Loucy (cell line): Measurements from ENCODE around the gene PDLIM7.

Source experiments
- H2AFZ ChIP-seq: fragments of 200-600 bp; sonication (generic); 2 replicates; pipeline ENCODE4 v1.6.0; 2016; ENCODE audit warnings: antibody characterized with exemption, mild to moderate bottlenecking, low read length, moderate library complexity
- H3F3A ChIP-seq: fragments of 200-600 bp; 2 replicates; pipeline ENCODE4 v1.6.0; 2016; ENCODE audit warnings: antibody characterized with exemption, low read depth, mild to moderate bottlenecking
- H3K27me3 ChIP-seq: fragments of 200-600 bp; sonication (generic); 2 replicates; pipeline ENCODE4 v1.6.1; 2014; ENCODE audit warnings: low read length, mild to moderate bottlenecking; ENCODE audit not compliant: insufficient read depth, poor library complexity, severe bottlenecking
- H3K36me3 ChIP-seq: fragments of 200-600 bp; sonication (generic); 2 replicates; pipeline ENCODE4 v1.6.1; 2016; ENCODE audit warnings: low read length; ENCODE audit not compliant: insufficient read depth
- H3K4me1 ChIP-seq: fragments of 200-600 bp; sonication (generic); 2 replicates; pipeline ENCODE4 v1.5.1; 2014; ENCODE audit warnings: low read length, mild to moderate bottlenecking; ENCODE audit not compliant: insufficient read depth, poor library complexity, severe bottlenecking
- H3K4me2 ChIP-seq: fragments of 200-600 bp; sonication (generic); 2 replicates; pipeline ENCODE4 v1.6.0; 2014; ENCODE audit warnings: antibody characterized with exemption, low read length, low read depth, mild to moderate bottlenecking; ENCODE audit not compliant: poor library complexity, severe bottlenecking
- H3K4me3 ChIP-seq: fragments of 200-600 bp; sonication (generic); 2 replicates; pipeline ENCODE4 v1.5.1; 2014; ENCODE audit warnings: low read length, mild to moderate bottlenecking, mixed read lengths; ENCODE audit not compliant: poor library complexity, severe bottlenecking
- H3K79me2 ChIP-seq: fragments of 200-600 bp; sonication (generic); 2 replicates; pipeline ENCODE4 v1.6.1; 2014; ENCODE audit warnings: low read length; ENCODE audit not compliant: insufficient read depth
- H3K9ac ChIP-seq: fragments of 200-600 bp; sonication (generic); 2 replicates; pipeline ENCODE4 v1.6.0; 2014; ENCODE audit warnings: mild to moderate bottlenecking, low read depth, low read length, moderate library complexity; ENCODE audit not compliant: poor library complexity, severe bottlenecking
- H3K9me2 ChIP-seq: fragments of 200-600 bp; sonication (generic); replicated peaks from 2 replicates; pipeline ENCODE4 v1.6.1; 2016; ENCODE audit warnings: low read depth, low read length, mixed read lengths
- H3K9me3 ChIP-seq: fragments of 200-600 bp; sonication (generic); 2 replicates; pipeline ENCODE4 v1.6.1; 2014; ENCODE audit warnings: mild to moderate bottlenecking, antibody characterized with exemption, low read length, low read depth; ENCODE audit not compliant: insufficient read depth
- H4K20me1 ChIP-seq: fragments of 200-600 bp; sonication (generic); 2 replicates; pipeline ENCODE4 v1.6.0; 2014; ENCODE audit warnings: antibody characterized with exemption, low read length, mild to moderate bottlenecking; ENCODE audit not compliant: insufficient read depth, poor library complexity, severe bottlenecking
- EZH2phosphoT487 ChIP-seq: fragments of 200-600 bp; IDR thresholded peaks from 2 replicates; pipeline ENCODE4 v1.6.1; 2018; ENCODE audit warnings: antibody characterized with exemption, mild to moderate bottlenecking, moderate library complexity, borderline replicate concordance
- TF ChIP-seq, protein P1 (sequence below): fragments of 200-600 bp; sonication (generic); conservative IDR thresholded peaks from 2 replicates; pipeline ENCODE4 v1.5.1; 2014; ENCODE audit warnings: mild to moderate bottlenecking, antibody characterized with exemption, low read length

PDLIM7 gene

DNA sequence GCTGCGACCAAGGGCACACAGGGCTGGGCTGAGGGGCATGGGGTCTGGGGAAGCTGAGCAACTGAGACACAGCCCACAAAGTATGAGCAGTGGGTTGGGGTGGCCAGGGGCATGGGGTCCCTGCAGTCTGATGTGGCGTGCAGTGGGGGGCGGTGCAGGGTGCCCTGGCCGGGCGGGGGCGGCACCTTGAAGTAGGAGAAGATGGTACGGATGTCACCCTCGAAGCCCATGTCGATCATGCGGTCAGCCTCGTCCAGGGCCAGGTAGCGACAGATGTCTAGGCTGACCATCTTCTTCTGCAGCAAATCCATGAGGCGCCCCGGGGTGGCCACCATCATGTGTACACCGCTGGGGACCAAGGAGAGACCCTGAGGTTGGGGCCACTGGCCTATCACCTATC lies 16.1 kb upstream of the PDLIM7 start:
- H3K4me1 ChIP-seq = peaks cover 10% of the 10 kb centered on the region
- no peaks in the 10 kb centered on the region for H3K9me3 ChIP-seq
- H2AFZ ChIP-seq = no peak overlapping the region
- no peak overlapping the region for H3K4me3 ChIP-seq
- no peaks in the 10 kb centered on the region for H3K27me3 ChIP-seq
- H3K4me2 ChIP-seq = peak overlapping the region; percentile 20
- no peak overlapping the region for H3K9ac ChIP-seq
- TF ChIP-seq EZH2phosphoT487 = no peak
- TF ChIP-seq, protein P1, sequence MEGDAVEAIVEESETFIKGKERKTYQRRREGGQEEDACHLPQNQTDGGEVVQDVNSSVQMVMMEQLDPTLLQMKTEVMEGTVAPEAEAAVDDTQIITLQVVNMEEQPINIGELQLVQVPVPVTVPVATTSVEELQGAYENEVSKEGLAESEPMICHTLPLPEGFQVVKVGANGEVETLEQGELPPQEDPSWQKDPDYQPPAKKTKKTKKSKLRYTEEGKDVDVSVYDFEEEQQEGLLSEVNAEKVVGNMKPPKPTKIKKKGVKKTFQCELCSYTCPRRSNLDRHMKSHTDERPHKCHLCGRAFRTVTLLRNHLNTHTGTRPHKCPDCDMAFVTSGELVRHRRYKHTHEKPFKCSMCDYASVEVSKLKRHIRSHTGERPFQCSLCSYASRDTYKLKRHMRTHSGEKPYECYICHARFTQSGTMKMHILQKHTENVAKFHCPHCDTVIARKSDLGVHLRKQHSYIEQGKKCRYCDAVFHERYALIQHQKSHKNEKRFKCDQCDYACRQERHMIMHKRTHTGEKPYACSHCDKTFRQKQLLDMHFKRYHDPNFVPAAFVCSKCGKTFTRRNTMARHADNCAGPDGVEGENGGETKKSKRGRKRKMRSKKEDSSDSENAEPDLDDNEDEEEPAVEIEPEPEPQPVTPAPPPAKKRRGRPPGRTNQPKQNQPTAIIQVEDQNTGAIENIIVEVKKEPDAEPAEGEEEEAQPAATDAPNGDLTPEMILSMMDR = no peak
- no peaks in the 10 kb centered on the region for H3F3A ChIP-seq
- H3K36me3 ChIP-seq = no peaks in the 10 kb centered on the region; the same call in 1 of the 2 replicates
- H3K9me2 ChIP-seq = no peaks in the 10 kb centered on the region
- peaks cover 41% of the 10 kb centered on the region; the same call in 1 of the 2 replicates for H3K79me2 ChIP-seq
- peaks cover 11% of the 10 kb centered on the region for H4K20me1 ChIP-seq

DNA sequence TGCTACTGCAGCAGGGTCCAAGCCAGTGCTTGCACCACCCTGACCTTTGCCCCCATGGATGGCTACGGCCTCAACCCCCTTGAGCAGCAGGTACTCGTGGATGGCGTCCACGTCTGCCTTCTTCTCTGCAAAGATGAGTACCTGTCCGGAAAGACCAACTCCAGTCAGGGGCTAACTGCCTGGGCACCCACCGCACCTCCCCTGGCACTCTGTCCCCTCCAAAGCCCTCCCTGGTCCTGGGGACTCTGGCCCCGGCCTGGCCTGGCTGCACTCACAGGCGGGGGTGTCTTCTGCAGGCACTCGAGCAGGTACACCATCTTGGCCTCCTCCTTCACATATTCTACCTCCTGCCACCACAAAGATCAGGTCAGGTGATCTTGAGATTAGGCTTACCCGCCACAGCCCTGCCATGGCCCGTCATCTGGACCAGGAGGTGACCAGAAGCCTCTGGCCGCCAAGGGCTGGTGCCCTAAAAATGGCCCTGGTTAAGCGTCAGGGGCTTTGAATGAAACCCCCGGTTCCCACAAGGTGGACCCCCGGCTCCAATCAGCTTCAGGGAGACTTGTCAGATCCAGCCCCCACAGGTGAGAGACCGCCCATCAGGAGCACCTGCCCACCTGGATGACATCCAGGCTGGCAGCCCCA lies 15.5 kb upstream of the PDLIM7 start:
- peaks cover 41% of the 10 kb centered on the region; the same call in 1 of the 2 replicates for H3K79me2 ChIP-seq

DNA sequence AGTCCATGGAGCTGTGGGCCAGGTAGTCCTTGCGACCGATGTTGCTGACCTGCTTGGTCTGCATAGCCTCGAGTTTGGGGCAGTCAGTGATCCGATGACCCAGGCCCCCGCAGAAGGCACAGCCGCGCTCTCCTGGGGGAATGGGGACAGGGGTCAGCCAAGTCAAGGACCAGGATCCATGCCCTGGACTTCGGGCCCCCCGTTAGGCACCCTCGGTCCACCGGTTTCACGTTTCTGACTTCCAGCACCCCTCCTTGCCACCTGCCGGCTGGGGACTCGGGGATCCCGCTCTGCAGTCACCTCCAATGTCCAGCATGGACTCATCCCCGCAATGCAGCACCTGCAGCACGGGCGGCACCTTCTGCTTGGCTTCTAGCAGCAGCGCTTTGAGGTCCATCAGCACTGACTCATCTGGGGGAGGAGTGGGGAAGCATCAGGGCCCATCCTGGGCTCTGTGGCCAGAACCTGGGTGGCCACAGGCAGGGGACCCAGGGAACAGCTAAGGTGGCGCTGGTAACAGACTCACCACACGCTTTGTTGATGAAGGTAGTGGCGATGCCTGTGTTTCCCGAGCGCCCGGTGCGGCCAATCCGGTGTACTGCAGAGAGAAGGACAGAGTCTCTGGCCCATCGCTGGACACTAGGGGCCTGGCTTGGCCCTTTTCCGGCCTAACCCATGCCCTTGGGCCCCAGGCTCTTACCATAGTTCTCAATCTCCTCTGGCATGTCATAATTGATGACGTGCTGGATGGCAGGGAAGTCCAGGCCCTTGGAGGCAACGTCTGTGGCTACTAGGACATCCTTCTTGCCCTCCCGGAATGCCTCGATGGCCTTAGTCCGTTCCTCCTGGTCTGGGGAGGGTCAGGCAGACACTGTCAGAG lies 14.6 kb upstream of the PDLIM7 start:
- peaks cover 11% of the 10 kb centered on the region for H4K20me1 ChIP-seq
- H3K4me3 ChIP-seq = no peak overlapping the region
- H2AFZ ChIP-seq = no peak overlapping the region
- no peak overlapping the region for H3K4me2 ChIP-seq
- no peaks in the 10 kb centered on the region for H3F3A ChIP-seq
- H3K79me2 ChIP-seq = peaks cover 41% of the 10 kb centered on the region; the same call in 1 of the 2 replicates
- no peaks in the 10 kb centered on the region for H3K9me2 ChIP-seq
- peaks cover 13% of the 10 kb centered on the region for H3K4me1 ChIP-seq
- no peaks in the 10 kb centered on the region; the same call in 1 of the 2 replicates for H3K36me3 ChIP-seq
- no peak for TF ChIP-seq EZH2phosphoT487
- TF ChIP-seq, protein P1 = no peak
- no peaks in the 10 kb centered on the region for H3K9me3 ChIP-seq
- no peaks in the 10 kb centered on the region for H3K27me3 ChIP-seq
- no peak overlapping the region for H3K9ac ChIP-seq

More for the DNA sequence above, 15.5 kb upstream of the PDLIM7 start:
- H4K20me1 ChIP-seq = peaks cover 11% of the 10 kb centered on the region
- peaks cover 13% of the 10 kb centered on the region for H3K4me1 ChIP-seq
- no peaks in the 10 kb centered on the region for H3F3A ChIP-seq
- no peaks in the 10 kb centered on the region; the same call in 1 of the 2 replicates for H3K36me3 ChIP-seq
- H3K4me2 ChIP-seq = no peak overlapping the region
- no peak overlapping the region for H2AFZ ChIP-seq
- no peak overlapping the region for H3K9ac ChIP-seq
- H3K27me3 ChIP-seq = no peaks in the 10 kb centered on the region
- no peak overlapping the region for H3K4me3 ChIP-seq
- H3K9me2 ChIP-seq = no peaks in the 10 kb centered on the region
- TF ChIP-seq, protein P1 = no peak
- no peak for TF ChIP-seq EZH2phosphoT487
- no peaks in the 10 kb centered on the region for H3K9me3 ChIP-seq
